CD4-positive, CD25-positive, alpha-beta regulatory T cell (primary cell): ENCODE data around the gene NLGN3. TPM values are rescaled to one million over a fixed set of nuclear protein-coding genes. Genes with fewer than 3 reads are reported as not detected.

Source experiments
- ATAC-seq, 2 donors: fragments of 150-1000 bp; cut with Tn5 transposase; one replicate each; pipeline ENCODE4 v1.10.0; 2021; ENCODE audit warnings: low read depth in 2 of 2, moderate number of reproducible peaks in 2 of 2, moderate library complexity in 1 of 2
- DNase-seq, 3 donors: peaks; one replicate each; pipeline versions ENCODE4 v3.0.0 to v3.0.0-alpha.2; 2012 to 2022; ENCODE audit warnings: mixed read lengths in 1 of 3
- H3K27ac ChIP-seq: one replicate; pipeline ENCODE4 v1.7.0; 2013; ENCODE audit warnings: mild to moderate bottlenecking, low read length; ENCODE audit not compliant: insufficient read depth, poor library complexity, severe bottlenecking
- H3K27me3 ChIP-seq: one replicate; pipeline ENCODE4 v1.7.0; 2013; ENCODE audit warnings: low read length; ENCODE audit not compliant: control insufficient read depth, insufficient read depth
- H3K36me3 ChIP-seq: one replicate; pipeline ENCODE4 v1.7.0; 2013; ENCODE audit warnings: mild to moderate bottlenecking, low read length, moderate library complexity; ENCODE audit not compliant: control insufficient read depth, insufficient read depth
- H3K4me1 ChIP-seq: 2 replicates; pipeline ENCODE4 v1.7.0; 2013; ENCODE audit warnings: mild to moderate bottlenecking, low read length; ENCODE audit not compliant: insufficient read depth, control insufficient read depth, poor library complexity, severe bottlenecking
- H3K4me3 ChIP-seq: one replicate; pipeline ENCODE4 v1.7.0; 2013; ENCODE audit warnings: low read depth, mild to moderate bottlenecking, low read length, moderate library complexity
- H3K9me3 ChIP-seq, 2 experiments: 1 replicate in 1 of 2; 2 replicates in 1 of 2; pipeline ENCODE4 v1.7.0; 2013; ENCODE audit warnings: low read length in 2 of 2, mild to moderate bottlenecking in 1 of 2, moderate library complexity in 1 of 2; ENCODE audit not compliant: control insufficient read depth in 2 of 2
- H3K27ac Mint-ChIP-seq, 3 donors: one replicate each; pipeline ENCODE4 v1.8.0; 2020 to 2022; ENCODE audit warnings: mild to moderate bottlenecking in 3 of 3, mixed read lengths in 3 of 3, moderate library complexity in 2 of 3
- H3K27me3 Mint-ChIP-seq: one replicate; pipeline ENCODE4 v1.8.0; 2022; ENCODE audit warnings: mild to moderate bottlenecking, mixed read lengths
- H3K36me3 Mint-ChIP-seq: one replicate; pipeline ENCODE4 v1.8.0; 2020; ENCODE audit warnings: mixed read lengths
- H3K4me1 Mint-ChIP-seq, 4 donors: one replicate each; pipeline ENCODE4 v1.8.0; 2020 to 2022; ENCODE audit warnings: mixed read lengths in 4 of 4, mild to moderate bottlenecking in 1 of 4
- H3K4me3 Mint-ChIP-seq, 4 donors: one replicate each; pipeline ENCODE4 v1.8.0; 2020 to 2022; ENCODE audit warnings: mild to moderate bottlenecking in 4 of 4, mixed read lengths in 4 of 4, moderate library complexity in 3 of 4
- H3K9me3 Mint-ChIP-seq, 7 donors: one replicate each; pipeline ENCODE4 v1.8.0; 2020 to 2022; ENCODE audit warnings: mixed read lengths in 7 of 7, mild to moderate bottlenecking in 3 of 7, moderate library complexity in 2 of 7
- polyA plus RNA-seq, 4 donors: library from polyadenylated mRNA; unstranded; fragments of 300-500 nt; fragmentation: Illumina TruSeq; gene quantifications; one replicate each; pipeline ENCODE4 v1.2.3, GENCODE V29; 2021
- total RNA-seq: library from RNA; stranded (reverse); gene quantifications from one replicate; pipeline ENCODE4 v1.2.3, GENCODE V29; 2022

The NLGN3 gene
- total and polyA plus RNA-seq, 5 donors from 2014 or later, result 0.05 to 4.4 TPM; not detected in 3

GRCh38 chrX:71107762-71108360, 36.8 kb upstream of the NLGN3 start:
- Mint-ChIP-seq H3K27ac (peak overlapping the region; percentile 91 to 100 (median 99)), H3K9me3 (no peaks in the 10 kb centered on the region), H3K4me3 (peak overlapping the region; percentile 89 to 98 (median 93)), H3K4me1 (peaks cover 0 to 93% (median 34%) of the 10 kb centered on the region in 4 donors), H3K36me3 (peaks cover 47% of the 10 kb centered on the region), H3K27me3 (no peaks in the 10 kb centered on the region)
- peaks cover 15% of the 10 kb centered on the region for H3K36me3 ChIP-seq
- no peaks in the 10 kb centered on the region for H3K27me3 ChIP-seq
- DNase-seq, result peak in 2 of 3 donors; percentile 43 to 79
- H3K4me1 ChIP-seq, result peaks cover 87% of the 10 kb centered on the region
- H3K9me3 ChIP-seq, result no peaks in the 10 kb centered on the region
- ATAC-seq, result peak; percentile 30 to 44
- H3K27ac ChIP-seq, result peak overlapping the region; percentile 99
- peak overlapping the region; percentile 96 for H3K4me3 ChIP-seq

GRCh38 chrX:71109051-71109450, 35.6 kb upstream of the NLGN3 start:
- Histone ChIP-seq H3K4me3 (peak overlapping the region; percentile 96), H3K4me1 (peaks cover 87% of the 10 kb centered on the region), H3K27ac (peak overlapping the region; percentile 99), H3K27me3 (no peaks in the 10 kb centered on the region), H3K36me3 (peaks cover 15% of the 10 kb centered on the region), H3K9me3 (no peaks in the 10 kb centered on the region)
- H3K27ac Mint-ChIP-seq, result peak overlapping the region; percentile 91 to 100 (median 99)
- peaks cover 47% of the 10 kb centered on the region for H3K36me3 Mint-ChIP-seq
- H3K27me3 Mint-ChIP-seq, result no peaks in the 10 kb centered on the region
- ATAC-seq, result no peak
- no peaks in the 10 kb centered on the region for H3K9me3 Mint-ChIP-seq
- peaks cover 0 to 89% (median 28%) of the 10 kb centered on the region in 4 donors for H3K4me1 Mint-ChIP-seq
- H3K4me3 Mint-ChIP-seq, result peak overlapping the region; percentile 89 to 98 (median 93)
- peak in 2 of 3 donors; percentile 39 to 44 for DNase-seq

GRCh38 chrX:71111141-71111843, 33.3 kb upstream of the NLGN3 start, which contains the start of gene IL2RG:
Gene IL2RG, minus strand, starts transcription at chrX:71111577. Its CDS starts 38 bp downstream, at chrX:71111539.
- Mint-ChIP-seq H3K27me3 (no peaks in the 10 kb centered on the region), H3K4me1 (peaks cover 0 to 72% (median 14%) of the 10 kb centered on the region in 4 donors), H3K9me3 (no peaks in the 10 kb centered on the region), H3K27ac (peak within 1 kb of the TSS; percentile 98 to 100 (median 99)), H3K4me3 (peak within 1 kb of the TSS; percentile 89 to 98 (median 93)), H3K36me3 (peaks cover 40% of the 10 kb centered on the region)
- Histone ChIP-seq H3K27ac (peak within 1 kb of the TSS; percentile 99), H3K4me1 (peaks cover 64% of the 10 kb centered on the region), H3K27me3 (no peaks in the 10 kb centered on the region), H3K9me3 (no peaks in the 10 kb centered on the region), H3K4me3 (peak within 1 kb of the TSS; percentile 96), H3K36me3 (peaks cover 15% of the 10 kb centered on the region)
- DNase-seq (peak; percentile 77 to 95 (median 90)), ATAC-seq (peak; percentile 93 to 96)

- peak; percentile 1 to 12 for ATAC-seq
- no peaks in the 10 kb centered on the region for H3K9me3 Mint-ChIP-seq
- H3K4me1 Mint-ChIP-seq, result peaks cover 0 to 67% (median 12%) of the 10 kb centered on the region in 4 donors
- H3K36me3 Mint-ChIP-seq, result peaks cover 36% of the 10 kb centered on the region
- peaks cover 57% of the 10 kb centered on the region for H3K4me1 ChIP-seq
- H3K9me3 ChIP-seq, result no peaks in the 10 kb centered on the region
- no peaks in the 10 kb centered on the region for H3K27me3 ChIP-seq
- peak in 1 of 3 donors; percentile 47 for DNase-seq
- H3K27ac Mint-ChIP-seq, result peak overlapping the region; percentile 98 to 100 (median 99)
- H3K27me3 Mint-ChIP-seq, result no peaks in the 10 kb centered on the region
- peak overlapping the region; percentile 99 for H3K27ac ChIP-seq
- H3K4me3 Mint-ChIP-seq, result peak overlapping the region; percentile 89 to 98 (median 93)
- peak overlapping the region; percentile 96 for H3K4me3 ChIP-seq
- peaks cover 15% of the 10 kb centered on the region for H3K36me3 ChIP-seq
Measured at GRCh38 chrX:71111921-71112431, 32.7 kb upstream of the NLGN3 start.

GRCh38 chrX:71117358-71117757, 27.3 kb upstream of the NLGN3 start:
- peak overlapping the region in 1 of 4 donors; percentile 94 for H3K4me3 Mint-ChIP-seq
- H3K36me3 ChIP-seq, result peaks cover 14% of the 10 kb centered on the region
- DNase-seq, result no peak
- H3K9me3 ChIP-seq, result no peaks in the 10 kb centered on the region
- H3K4me1 Mint-ChIP-seq, result peaks cover 0 to 48% (median 8%) of the 10 kb centered on the region in 4 donors
- ATAC-seq, result no peak
- peak overlapping the region in 2 of 3 donors; percentile 40 to 95 for H3K27ac Mint-ChIP-seq
- no peaks in the 10 kb centered on the region for H3K9me3 Mint-ChIP-seq
- H3K27ac ChIP-seq, result peak overlapping the region; percentile 84
- peaks cover 7% of the 10 kb centered on the region for H3K36me3 Mint-ChIP-seq
- H3K27me3 Mint-ChIP-seq, result no peaks in the 10 kb centered on the region
- peak overlapping the region; percentile 75 for H3K4me3 ChIP-seq
- H3K4me1 ChIP-seq, result peaks cover 35% of the 10 kb centered on the region
- no peaks in the 10 kb centered on the region for H3K27me3 ChIP-seq

GRCh38 chrX:71118032-71118984, 26.3 kb upstream of the NLGN3 start, which contains the start of gene MED12:
Gene MED12, plus strand, starts transcription at chrX:71118596. Its CDS starts 159 bp downstream, at chrX:71118755.
- H3K4me1 Mint-ChIP-seq, result peaks cover 0 to 45% (median 4%) of the 10 kb centered on the region in 4 donors
- Histone ChIP-seq H3K36me3 (peaks cover 23% of the 10 kb centered on the region), H3K27ac (peak within 1 kb of the TSS; percentile 84), H3K4me3 (peak within 1 kb of the TSS; percentile 75), H3K27me3 (no peaks in the 10 kb centered on the region), H3K4me1 (peaks cover 26% of the 10 kb centered on the region), H3K9me3 (no peaks in the 10 kb centered on the region)
- no peaks in the 10 kb centered on the region for H3K27me3 Mint-ChIP-seq
- H3K27ac Mint-ChIP-seq, result peak within 1 kb of the TSS; percentile 95 to 96 (median 95)
- ATAC-seq, result peak; percentile 89 to 93
- H3K36me3 Mint-ChIP-seq, result peaks cover 12% of the 10 kb centered on the region
- DNase-seq, result peak; percentile 76 to 82 (median 78)
- no peaks in the 10 kb centered on the region for H3K9me3 Mint-ChIP-seq
- peak within 1 kb of the TSS; percentile 91 to 95 (median 92) for H3K4me3 Mint-ChIP-seq
